Osteoblast (primary cell): ENCODE data around the gene FCER2. TPM values are rescaled to one million over a fixed set of nuclear protein-coding genes. Genes with fewer than 3 reads are reported as not detected.
"Not testable (repeated sequence)": the region's sequence is repeated elsewhere in the genome, so short reads cannot be mapped to it uniquely, and the experiment has no call there.

Source experiments
- DNase-seq: peaks from one replicate; pipeline ENCODE4 v3.0.0; 2011; ENCODE audit warnings: low spot score, mixed read lengths; ENCODE audit not compliant: insufficient read length; ENCODE audit errors: missing footprints
- H2AFZ ChIP-seq: 2 replicates; pipeline ENCODE4 v1.6.0; 2011; ENCODE audit warnings: mild to moderate bottlenecking, low read length
- H3K27ac ChIP-seq: 2 replicates; pipeline ENCODE4 v1.5.1; 2011; ENCODE audit warnings: mild to moderate bottlenecking, low read depth, low read length, moderate library complexity
- H3K27me3 ChIP-seq: 2 replicates; pipeline ENCODE4 v1.6.0; 2012; ENCODE audit warnings: mild to moderate bottlenecking, control low read depth, inconsistent platforms, low read length, moderate library complexity; ENCODE audit not compliant: insufficient read depth
- H3K36me3 ChIP-seq: 2 replicates; pipeline ENCODE4 v1.5.1; 2011; ENCODE audit warnings: mild to moderate bottlenecking, low read length, control low read depth, moderate library complexity; ENCODE audit not compliant: insufficient read depth
- H3K4me1 ChIP-seq: 2 replicates; pipeline ENCODE4 v1.5.1; 2011; ENCODE audit warnings: mild to moderate bottlenecking, low read length, control low read depth, moderate library complexity; ENCODE audit not compliant: insufficient read depth
- H3K4me2 ChIP-seq: 2 replicates; pipeline ENCODE4 v1.6.0; 2011; ENCODE audit warnings: mild to moderate bottlenecking, low read length; ENCODE audit not compliant: insufficient read depth
- H3K4me3 ChIP-seq: fragments of 200-600 bp; sonication (generic); 3 replicates; pipeline ENCODE4 v1.5.1; 2012; ENCODE audit warnings: mild to moderate bottlenecking, low read length, inconsistent platforms; ENCODE audit not compliant: insufficient read depth
- H3K79me2 ChIP-seq: 2 replicates; pipeline ENCODE4 v1.6.0; 2012; ENCODE audit warnings: mild to moderate bottlenecking, low read length, control low read depth, inconsistent platforms; ENCODE audit not compliant: insufficient read depth
- H3K9me3 ChIP-seq: 2 replicates; pipeline ENCODE4 v1.5.1; 2011; ENCODE audit warnings: low read depth, low read length, control low read depth
- H4K20me1 ChIP-seq: 2 replicates; pipeline ENCODE4 v1.6.0; 2012; ENCODE audit warnings: mild to moderate bottlenecking, low read length, control low read depth; ENCODE audit not compliant: insufficient read depth
- CTCF ChIP-seq: IDR thresholded peaks from 2 replicates; pipeline ENCODE4 v1.5.1; 2011; ENCODE audit warnings: mild to moderate bottlenecking, low read depth, low read length, moderate library complexity; ENCODE audit errors: extremely low read depth
- total RNA-seq: library from RNA; depleted of rRNA; stranded (reverse); fragments of >200 nt; gene quantifications from 2 replicates; pipeline ENCODE4 v1.2.3, GENCODE V29; 2012

Gene FCER2
- total RNA-seq, 1 donor = not detected

DNA sequence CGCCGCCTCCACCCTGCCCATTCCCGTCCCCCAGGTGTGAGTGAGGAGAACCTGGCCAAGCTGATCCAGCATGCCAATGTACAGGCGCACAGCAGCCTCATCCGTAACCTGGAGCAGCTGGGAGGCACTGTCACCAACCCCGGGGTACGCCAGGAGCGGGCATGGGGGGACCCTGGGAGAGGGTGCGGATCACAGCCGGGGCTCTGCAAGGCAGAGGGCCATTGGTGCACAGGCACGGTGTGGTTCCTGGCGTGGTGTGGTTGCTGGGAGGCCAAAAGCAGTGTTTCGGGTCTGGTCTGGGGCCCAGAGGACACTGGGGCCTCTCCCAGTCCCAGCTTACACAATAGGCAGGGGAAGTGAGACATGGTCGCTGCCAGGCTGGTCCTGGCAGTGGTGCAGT lies 56.8 kb downstream of the FCER2 start:
- Histone ChIP-seq H3K27me3 (no peaks in the 10 kb centered on the region), H3K36me3 (no peaks in the 10 kb centered on the region), H3K4me3 (no peak overlapping the region), H3K9me3 (no peaks in the 10 kb centered on the region), H3K4me2 (no peak overlapping the region), H2AFZ (no peak overlapping the region), H3K27ac (no peak overlapping the region), H3K4me1 (no peaks in the 10 kb centered on the region), H4K20me1 (no peaks in the 10 kb centered on the region), H3K79me2 (no peaks in the 10 kb centered on the region)
- peak; percentile 80 for DNase-seq
- no peak for TF ChIP-seq CTCF

- Histone ChIP-seq H2AFZ (no peak overlapping the region), H3K4me1 (no peaks in the 10 kb centered on the region), H3K9me3 (no peaks in the 10 kb centered on the region), H3K27me3 (no peaks in the 10 kb centered on the region), H3K4me2 (no peak overlapping the region), H3K36me3 (no peaks in the 10 kb centered on the region), H3K79me2 (no peaks in the 10 kb centered on the region), H3K4me3 (no peak overlapping the region), H4K20me1 (no peaks in the 10 kb centered on the region), H3K27ac (no peak overlapping the region)
- DNase-seq = peak; percentile 79
- no peak for TF ChIP-seq CTCF
Measured at GRCh38 chr19:7644550-7644877, 57.4 kb downstream of the FCER2 start.

DNA sequence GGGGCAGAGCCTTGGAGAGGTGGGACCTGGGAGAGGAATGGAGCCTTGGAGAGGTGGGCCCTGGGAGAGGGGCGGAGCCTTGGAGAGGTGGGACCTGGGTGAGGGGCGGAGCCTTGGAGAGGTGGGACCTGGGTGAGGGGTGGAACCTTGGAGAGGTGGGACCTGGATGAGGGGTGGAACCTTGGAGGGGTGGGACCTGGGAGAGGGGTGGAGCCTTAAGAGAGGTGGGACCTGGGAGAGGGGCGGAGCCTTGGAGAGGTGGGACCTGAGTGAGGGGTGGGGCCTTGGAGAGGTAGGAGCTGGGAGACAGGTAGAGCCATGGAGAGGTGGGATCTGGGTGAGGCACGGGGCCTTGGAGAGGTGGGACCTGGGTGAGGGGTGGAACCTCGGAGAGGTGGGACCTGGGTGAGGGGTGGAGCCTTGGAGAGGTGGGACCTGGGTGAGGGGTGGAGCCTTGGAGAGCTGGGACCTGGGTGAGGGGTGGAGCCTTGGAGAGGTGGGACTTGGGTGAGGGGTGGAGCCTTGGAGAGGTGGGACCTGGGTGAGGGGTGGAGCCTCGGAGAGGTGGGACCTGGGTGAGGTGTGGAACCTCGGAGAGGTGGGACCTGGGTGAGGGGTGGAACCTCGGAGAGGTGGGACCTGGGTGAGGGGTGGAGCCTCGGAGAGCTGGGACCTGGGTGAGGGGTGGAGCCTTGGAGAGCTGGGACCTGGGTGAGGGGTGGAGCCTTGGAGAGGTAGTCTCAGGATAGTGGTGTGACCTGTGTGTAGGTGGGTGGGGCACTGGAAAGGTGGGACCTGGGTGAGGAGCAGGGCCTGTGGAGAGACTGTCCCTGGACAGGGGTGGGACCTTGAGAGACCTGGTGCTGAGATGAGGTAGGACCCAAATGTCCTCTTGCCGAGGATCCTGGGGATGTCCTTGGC lies 58.0 kb downstream of the FCER2 start:
- not testable (repeated sequence) for H3K4me1 ChIP-seq, H4K20me1 ChIP-seq, H3K27me3 ChIP-seq, H2AFZ ChIP-seq, H3K27ac ChIP-seq, H3K79me2 ChIP-seq, H3K9me3 ChIP-seq, H3K4me2 ChIP-seq, H3K36me3 ChIP-seq, H3K4me3 ChIP-seq
- DNase-seq = peak; percentile 66

GRCh38 chr19:7643031-7643415 lies 58.9 kb downstream of the FCER2 start:
- no peak overlapping the region for H3K4me3 ChIP-seq
- H2AFZ ChIP-seq = no peak overlapping the region
- H3K4me2 ChIP-seq = no peak overlapping the region
- no peak overlapping the region for H3K27ac ChIP-seq
- no peak for TF ChIP-seq CTCF
- no peaks in the 10 kb centered on the region for H3K9me3 ChIP-seq
- no peaks in the 10 kb centered on the region for H3K79me2 ChIP-seq
- H3K27me3 ChIP-seq = no peaks in the 10 kb centered on the region
- no peaks in the 10 kb centered on the region for H3K4me1 ChIP-seq
- no peaks in the 10 kb centered on the region for H3K36me3 ChIP-seq
- peak; percentile 83 for DNase-seq
- H4K20me1 ChIP-seq = no peaks in the 10 kb centered on the region
